CD4-positive, alpha-beta T cell treated with Interleukin-4 for 1 hour (primary cell): Measurements from ENCODE around the gene SYNE3.

Source experiments
- DNase-seq, 2 donors: peaks; one replicate each; pipeline ENCODE4 v3.0.0-alpha.2; 2020 to 2022

SYNE3 gene

DNA sequence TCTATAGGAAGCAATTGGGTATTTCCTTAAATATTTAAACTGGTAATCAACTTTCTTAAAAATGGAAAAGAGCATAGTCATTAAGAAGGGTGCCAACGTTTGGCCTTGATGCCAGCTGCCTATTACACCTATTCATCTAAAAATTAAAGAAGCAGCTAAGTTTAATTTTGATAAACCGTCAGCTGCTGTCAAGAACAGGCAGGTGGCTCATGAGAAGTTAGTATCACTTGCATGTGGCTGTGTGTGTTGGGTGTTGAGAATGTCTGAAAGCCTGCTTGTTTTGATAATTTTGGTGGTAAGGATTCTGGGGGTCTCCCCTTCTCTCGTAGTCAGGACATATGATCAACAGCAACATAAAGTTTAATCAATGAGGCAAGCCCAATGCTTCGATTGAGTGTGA lies 24.9 kb upstream of the SYNE3 start:
- no peak for DNase-seq

DNA sequence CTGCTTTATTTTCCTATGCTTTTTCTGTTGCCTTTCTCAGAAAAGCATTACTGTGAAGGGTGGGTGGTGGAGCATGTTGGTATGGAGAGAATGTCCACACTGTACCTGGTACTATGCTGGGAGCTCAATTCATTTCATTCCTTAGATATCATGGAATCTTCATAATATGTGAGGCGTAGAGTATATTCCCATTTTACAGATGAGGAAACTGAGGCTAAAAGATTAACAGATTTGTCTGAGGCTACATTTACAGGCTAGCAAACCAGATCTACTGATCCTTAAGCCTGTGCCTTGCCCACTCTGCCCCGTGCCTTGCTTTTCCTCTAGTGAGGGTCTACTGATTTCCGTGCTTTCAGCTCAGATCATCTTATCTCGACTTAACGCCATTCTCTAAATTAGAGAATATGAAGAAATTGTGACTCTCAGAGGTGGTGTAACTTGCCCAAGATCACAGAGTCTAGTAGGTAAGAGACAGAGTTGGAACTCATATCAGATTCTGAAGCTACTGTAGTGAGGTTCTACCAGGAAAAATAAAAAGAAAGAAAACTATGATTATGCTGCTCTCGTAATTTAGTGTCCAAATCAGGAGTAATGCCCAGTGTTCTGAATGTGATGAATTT lies 23.9 kb upstream of the SYNE3 start:
- DNase-seq = no peak

DNA sequence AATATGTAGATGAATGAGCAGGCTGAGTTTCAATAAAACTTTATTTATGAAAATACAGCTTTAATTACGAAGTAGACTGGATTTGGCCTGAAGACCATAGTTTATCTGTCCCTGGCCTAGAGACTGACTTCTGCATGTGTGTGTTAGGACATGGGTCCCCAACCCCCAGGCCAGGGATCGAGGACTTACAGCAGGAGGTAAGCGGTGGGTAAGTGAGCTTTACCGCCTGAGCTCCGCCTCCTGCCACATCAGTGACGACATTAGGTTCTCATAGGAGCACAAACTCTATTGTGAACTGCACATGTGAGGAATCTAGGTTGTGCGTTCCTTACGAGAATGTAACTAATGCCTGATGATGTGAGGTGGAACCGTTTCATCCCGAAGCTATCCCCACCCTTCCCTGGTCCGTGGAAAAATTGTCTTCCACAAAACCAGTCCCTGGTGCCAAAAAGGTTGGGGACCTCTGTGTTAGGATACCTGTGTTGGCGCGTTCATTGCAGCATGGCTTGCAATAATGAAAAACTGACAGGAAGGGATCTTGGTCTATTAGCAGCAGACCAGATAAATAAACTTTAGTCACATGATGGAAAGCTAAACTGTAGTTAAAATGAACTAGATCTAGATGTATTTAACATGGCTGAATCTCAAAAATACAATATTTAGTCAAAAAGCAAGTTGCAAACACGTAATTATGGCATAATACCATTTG lies 22.5 kb upstream of the SYNE3 start:
- no peak for DNase-seq

DNA sequence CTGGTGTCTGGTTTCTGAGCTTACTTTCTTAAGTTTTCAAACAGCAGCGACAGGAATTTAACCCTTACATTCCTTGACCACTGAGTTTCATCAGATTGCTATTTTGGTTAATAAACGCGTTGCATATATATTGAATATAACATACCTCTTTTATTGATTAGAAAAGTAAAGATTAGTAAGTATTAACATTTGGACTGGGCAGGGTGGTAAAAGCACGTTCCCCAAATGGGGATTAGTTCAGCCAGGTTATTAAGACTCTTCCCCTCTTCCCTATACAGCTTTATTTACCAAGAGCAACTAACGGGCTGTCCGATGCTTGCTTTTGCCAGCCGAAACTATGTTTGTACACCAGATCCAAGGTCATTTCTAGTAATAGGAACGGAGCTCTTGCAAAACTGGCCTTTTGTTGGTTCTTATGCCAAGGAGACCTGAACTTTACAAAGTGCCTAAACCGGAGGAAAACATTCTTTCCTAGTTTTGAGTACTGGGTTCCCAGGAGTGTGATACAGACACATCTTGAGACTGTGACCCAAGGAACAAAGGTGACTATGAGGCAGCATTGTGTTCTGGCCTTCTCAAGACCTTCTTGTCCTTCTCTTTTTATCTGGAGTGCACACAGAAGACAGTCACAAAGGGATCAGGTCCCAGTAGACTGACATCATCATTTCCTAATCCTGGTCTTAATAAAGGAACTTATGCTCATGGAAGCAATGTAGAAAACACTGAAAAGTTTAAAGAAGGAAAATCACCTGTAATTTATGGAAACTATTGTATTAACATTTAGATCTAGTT lies 21.0 kb upstream of the SYNE3 start:
- no peak for DNase-seq

DNA sequence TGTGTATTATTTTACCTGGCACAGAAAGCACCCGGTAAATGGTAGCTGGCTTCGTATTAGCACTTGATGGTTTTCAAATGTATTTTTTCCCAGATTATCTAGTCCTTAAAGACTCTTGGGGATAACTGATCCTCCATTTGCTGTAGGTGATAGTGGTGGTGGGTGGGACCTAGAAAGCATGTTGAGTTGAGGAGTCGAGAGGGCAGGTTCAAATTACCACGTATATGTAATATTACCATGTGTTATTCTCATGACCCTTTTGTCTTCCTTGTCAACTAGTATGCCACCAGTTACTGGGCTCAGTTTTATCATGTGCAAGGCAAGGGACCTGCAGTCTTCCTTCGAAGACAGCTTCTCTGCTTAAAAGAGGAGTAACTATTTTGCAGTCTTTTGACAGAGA lies 20.2 kb upstream of the SYNE3 start:
- no peak for DNase-seq

DNA sequence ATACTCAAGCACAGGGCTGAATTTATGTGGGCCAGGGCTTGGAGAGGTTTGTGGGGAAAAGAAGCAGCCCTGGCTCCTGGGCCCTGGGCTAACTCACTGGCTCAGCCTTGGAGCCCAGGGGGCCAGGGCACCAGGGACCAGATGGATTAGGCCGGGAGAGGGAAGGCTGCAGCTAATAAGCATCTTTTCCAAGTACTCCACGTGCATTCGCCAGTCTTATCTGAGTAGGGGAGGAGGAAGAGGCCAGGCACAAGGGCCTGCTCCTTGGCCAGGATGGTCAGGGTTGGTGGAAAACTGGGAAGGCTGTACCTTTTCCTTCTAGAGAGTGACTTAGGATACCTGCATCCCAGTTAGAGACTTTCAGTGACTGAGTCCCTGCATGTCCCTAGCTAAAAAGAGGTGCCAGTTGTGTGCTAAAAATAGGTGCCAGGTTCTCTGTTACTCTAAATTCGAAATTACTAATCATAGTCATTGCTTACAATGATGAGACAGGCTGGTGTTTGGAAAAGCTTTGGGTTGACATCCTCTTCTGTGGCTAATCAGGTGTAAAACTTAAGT lies 19.7 kb upstream of the SYNE3 start:
- no peak for DNase-seq

DNA sequence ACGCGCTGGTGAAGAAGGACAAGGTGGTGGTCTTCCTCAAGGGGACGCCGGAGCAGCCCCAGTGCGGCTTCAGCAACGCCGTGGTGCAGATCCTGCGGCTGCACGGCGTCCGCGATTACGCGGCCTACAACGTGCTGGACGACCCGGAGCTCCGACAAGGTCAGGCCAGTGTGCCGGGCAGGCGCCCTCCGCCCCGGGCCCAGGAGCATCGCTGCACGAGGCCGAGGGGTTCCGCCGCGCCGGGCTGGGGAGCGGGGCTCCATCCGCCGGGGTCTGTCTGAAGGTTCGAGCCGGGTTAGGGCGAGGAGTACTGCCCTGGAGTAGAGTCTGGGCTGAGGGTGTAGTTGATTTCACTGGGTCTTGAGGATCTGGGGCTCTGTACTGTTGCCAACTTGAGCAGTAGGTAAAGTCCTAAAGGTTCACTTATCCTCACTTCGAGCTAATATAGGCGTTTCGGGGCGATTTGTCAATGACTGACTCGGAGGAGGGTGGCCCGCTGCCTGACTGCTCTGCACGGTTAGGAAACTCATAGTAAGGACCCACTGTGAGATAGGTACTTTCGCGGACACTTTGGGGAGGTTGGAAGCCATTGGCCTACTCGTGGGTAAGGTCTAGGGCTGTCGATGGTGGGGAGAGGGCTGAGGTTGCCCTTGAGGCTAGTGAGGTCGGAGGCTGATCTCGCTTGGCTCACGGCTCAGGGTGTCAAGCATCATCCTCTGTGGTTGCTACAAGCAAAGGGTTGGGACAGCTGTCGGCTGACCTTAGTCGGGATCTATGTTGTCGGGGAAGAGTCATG lies 19.0 kb upstream of the SYNE3 start:
- no peak for DNase-seq

DNA sequence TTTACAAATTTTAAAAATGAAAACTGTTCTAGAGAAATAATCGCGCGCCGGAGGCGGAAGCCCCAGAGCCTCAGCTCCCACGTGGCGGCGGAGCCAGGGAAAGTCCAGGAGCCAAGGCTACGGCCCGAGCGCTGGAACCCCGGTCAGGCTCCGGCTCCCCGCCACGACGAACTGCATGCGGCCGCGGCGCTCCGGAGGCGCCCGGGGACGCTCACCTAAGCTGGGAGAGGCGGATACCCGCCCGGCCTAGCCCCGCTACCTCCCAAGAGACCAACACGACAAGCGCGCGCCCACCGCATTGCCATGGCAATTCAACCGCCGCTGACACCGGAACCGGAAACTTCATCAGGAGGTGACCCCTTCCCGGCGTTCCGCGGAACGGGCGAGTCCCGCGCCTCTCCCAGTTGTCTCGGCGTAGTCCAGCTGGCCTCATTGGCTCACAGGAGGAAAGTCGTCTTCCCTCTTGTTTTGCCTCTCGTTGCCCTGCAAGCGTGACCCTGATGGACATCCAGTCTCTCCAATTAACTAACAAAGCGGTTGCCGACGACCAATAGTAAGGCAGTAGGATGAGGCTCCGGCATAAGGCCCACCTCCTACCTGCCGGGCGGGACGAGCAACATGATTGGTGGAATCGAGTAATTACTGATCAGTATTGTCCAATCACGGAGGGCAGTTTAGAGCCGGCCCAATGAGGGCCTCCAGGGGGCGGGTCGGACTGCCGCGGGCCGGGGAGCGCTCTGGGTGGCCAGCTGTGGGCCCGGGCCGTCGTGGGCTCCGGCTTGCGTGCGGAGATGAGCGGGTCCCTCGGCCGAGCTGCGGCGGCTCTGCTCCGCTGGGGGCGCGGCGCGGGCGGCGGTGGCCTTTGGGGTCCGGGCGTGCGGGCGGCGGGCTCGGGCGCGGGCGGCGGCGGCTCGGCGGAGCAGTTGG lies 18.1 kb upstream of the SYNE3 start, which contains the start of gene GLRX5:
Gene GLRX5 (plus strand): TSS at position 752 of the 927 bp plus-strand sequence. CDS start 40 bp downstream, at position 792.
- peak; percentile 99 to 100 for DNase-seq

DNA sequence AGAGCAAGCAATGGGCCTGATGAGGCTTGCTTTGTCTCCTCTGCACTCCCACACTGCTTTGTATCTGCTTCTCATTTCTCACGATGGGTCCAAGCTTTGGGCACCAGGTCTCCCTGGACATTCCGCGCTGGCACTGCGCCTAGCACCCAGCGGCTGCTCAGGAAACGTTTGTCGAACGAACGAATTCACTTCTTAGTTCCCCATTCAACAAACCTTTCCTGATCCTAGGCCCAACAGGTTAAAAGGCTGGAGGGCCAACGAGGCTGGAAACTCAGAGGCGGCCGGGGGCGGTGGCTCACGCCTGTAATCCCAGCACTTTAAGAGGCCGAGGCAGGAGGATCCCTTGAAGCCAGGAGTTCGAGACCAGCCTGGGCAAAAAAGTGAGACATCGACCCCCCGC lies 17.4 kb upstream of the SYNE3 start:
- DNase-seq = no peak

DNA sequence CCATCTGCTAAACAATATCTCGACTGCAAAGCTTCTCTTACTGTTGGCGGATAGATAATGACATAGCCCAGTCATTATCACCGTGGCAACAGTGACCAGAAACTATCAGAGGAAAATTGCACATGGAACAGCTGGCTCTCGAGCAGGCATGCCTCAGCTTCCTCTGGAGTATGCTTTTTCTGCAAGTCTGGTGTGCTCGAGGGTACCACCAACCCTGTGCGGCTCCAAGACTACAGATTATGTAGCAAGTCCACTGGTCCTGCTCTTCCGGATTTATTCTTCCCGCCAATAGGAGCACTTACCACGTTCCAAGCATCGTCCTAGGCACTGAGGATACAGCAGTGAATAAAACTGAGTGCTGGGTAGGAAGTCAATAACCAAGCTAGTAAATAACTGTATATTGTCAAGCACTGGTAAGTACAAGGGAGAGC lies 17.0 kb upstream of the SYNE3 start:
- peak in 1 of 2 donors; percentile 19 for DNase-seq

DNA sequence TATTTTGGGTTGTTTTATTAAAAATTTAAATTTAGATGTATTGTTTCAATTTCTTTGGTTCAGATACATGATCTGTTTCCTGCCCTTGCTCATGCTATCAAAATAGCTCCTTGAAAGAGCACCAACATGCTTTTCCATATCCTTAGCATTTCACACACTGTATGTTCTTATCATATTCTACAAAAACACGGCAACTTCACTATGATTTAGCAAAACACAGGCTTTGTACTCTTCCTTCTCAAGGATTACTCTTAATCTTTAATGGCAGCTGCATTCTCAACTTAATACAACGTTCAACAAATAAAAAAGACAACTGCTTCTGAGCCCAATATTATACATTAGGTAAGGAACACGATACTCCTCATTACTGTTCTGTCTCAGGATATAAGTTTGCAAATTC lies 15.5 kb upstream of the SYNE3 start:
- no peak for DNase-seq

DNA sequence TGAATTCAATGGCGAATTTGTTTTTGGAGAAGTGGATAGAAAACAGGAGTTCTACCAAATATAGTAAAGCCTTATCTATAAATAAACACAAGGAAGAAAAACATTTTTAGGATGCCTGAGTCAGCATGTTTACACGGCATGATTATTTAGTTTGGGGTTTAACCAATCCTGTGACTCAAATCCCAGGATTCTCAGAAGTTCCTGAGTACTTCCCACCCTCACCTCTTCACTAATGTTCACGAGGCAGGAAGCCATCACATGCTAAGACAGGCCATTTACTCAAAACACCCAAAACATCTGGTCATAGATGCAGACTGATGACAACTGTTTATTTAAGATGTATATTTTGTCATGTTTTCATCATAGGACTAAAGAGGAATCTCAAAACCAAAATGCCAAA lies 15.0 kb upstream of the SYNE3 start:
- DNase-seq = no peak

DNA sequence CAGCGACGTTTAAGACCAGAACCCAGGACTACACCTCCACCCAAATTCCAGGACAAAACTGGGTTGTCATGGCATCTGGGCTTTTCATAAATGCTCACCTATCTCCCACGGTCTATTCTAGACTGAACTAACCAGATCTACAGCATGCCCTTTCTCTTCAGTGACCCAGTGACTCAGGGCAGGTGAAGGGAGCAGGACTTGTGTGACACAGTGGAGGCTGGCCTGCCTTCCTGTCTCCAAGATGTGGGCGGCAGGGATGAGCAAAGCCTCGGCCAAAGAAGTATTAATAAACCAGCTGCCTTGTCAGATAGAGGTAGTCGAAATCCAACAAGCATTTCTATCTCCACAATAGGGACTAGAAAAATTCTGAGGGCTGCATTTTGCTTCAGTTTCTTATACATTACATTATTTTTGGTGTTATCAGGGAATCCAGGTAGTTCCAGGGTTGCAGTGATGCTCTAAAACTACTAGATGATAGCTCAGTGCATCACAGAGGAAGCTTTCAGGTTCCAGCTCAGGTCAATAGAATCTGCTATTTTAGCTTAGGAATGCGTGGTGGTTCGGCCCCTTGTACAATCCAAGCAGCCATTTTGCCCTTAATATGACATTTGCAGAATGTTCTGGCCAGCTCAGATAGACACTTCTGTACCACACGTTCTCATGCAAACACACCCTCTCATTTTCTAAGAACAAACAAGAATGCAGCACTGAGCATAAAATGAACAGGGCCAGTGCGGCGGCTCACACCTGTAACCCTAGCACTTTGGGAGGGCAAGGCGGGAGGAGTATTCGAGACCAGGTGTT lies 14.2 kb upstream of the SYNE3 start:
- DNase-seq = no peak

DNA sequence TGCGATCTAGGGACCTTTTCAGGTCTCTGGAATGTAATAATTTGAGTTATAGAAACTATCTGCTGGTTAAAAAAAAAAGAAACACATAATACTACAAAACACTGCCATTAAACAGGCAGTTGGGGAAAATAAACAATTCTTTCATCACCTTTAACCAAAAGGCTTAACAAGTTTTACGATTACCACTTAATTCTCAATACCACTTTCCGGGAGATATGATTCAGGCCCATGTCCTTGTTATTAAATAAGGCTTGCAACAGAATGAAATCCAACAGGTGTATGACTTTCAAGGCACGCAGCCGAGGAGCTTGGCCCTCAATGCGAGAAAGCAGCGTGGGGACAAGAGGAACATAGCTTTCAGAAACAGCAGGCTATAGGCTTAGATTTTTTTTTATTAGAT lies 12.8 kb upstream of the SYNE3 start:
- DNase-seq = no peak

DNA sequence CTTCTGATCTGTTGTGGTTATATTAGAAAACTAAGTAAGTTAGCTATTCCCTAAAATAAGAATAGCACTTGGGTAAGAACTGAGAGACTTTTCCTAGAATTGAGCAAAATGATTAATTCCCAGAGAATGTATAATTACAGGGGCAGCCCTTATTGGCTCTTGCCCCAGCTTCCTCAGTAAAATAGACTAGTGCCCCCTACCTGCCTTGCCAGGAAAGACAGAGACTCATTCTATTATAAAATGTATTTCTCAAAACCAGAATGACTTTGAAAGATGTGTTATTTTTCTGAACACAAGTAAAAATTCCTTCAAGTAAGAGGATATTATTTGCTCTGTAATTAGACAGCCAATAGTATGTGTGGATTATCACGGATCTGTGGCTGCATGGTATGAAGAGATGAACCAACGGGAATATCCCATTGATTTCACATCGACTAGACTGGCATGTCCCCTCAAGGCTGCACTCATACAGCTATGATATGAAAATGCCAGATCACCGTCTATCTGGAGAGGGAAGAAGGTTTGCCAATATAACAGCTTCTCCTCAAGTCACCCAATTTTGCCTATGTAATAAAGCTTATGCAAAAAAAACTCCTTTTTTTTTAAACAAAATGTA lies 11.0 kb upstream of the SYNE3 start:
- DNase-seq = peak; percentile 42 to 69

DNA sequence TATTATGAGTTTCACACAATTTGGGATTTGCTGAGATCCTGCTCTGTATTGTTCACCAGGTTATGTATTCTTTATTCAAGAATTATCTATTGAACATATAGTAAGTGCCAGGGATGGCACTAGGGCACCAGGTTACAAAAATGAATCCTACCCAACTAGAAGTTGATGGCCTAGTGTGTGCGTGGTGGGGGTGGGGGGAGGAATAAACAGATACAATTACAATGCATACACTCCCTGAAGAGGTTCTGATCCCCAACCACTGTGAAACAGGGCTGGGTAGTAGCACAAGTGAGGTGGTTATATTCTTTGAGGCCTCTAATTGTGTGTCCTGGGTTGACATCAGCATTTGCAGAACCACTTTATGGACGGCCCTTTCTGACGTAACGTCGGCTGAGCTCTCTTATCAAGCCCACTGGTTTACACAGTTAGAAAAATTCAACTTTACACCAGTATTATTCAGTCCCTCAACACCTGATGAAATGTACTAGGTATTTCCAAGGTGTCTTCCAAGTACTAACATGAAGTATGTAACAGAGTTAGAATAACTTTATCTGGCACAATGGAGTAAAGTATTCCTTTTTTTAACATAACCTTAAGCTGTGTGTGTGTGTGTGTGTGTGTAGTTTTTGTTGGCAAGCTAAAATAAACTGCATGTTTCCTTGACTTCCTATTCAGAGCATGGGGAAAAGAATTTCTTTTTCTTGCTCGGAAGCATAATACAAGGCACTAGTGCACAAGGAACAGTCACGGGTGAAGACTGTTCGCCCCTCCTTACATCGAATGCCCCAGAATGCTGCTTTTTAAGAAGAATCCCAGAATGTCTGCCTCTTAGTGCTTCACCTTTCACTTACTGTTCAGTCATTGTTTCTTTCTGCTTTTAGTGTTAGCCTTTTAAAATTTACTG lies 10.3 kb upstream of the SYNE3 start:
- no peak for DNase-seq

DNA sequence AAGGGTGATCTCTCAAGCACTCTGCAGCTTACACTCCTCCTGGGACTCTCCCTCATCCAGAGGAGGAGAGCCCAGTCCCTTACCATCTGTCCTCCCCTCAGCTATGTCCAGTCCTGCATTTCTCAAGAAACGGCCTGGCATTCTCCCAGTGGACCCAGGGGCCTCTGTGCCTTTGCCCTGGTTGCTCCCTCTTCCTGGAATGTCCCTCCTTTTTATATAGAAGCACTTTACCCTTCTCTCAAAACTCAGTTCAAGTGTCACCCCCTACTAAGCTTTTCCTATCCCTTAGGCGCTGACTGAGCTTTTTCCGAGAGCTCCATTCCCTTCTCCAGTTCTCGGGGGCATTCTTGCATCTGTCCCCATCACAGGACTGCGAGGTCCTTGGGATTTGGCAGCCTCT lies 9.5 kb upstream of the SYNE3 start:
- no peak for DNase-seq

DNA sequence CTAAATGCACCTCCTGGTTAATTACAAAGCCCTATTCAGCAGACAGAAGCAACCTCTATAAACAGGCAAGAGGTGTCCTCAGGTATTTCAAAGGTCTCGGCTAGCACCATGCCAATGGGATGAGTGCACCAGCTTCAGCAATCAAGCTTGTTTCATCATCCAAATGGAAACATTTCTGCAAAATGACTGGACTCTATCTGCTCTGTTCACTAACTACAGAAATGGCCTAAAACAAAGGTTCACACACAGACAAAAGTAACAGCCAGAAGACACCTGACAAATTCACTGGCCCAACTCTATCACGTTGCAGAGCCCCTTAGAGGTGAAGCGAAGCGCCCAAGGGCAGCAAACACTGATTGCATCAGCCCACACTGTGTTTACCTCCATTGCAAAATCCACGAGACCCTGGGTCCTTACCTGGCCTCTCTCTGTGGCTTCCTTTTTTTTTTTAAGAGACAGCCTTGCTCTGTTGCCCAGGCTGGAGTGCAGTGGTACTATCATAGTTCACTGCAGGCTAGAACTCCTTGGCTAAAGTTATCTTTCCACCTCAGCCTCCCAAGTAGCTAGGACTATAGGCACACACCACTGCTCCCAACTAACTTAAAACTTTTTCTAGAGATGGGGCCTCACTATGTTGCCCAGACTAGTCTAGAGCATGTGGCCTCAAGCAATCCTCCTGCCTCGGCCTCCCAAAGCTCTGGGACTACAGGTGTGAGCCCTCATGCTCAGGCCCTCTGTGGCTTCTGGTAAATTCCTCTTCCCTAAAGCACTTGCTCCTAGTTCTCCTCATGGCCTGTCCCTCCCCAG lies 8.5 kb upstream of the SYNE3 start:
- no peak for DNase-seq
